Measurements from ENCODE around the gene CES5A.
"Not testable (repeated sequence)": the region's sequence is repeated elsewhere in the genome, so short reads cannot be mapped to it uniquely, and the experiment has no call there.

Gene CES5A

GRCh38 chr16:55832773-55833691, 42.1 kb downstream of the CES5A start, which contains the start of gene CES1:
TSS of gene CES1 (minus strand) at chr16:55833096. CDS start at chr16:55833055, 41 bp downstream.
- DNase-seq: peak; percentile 77

GRCh38 chr16:55832425-55832772, 42.8 kb downstream of the CES5A start:
- peak overlapping the region; percentile 23 for H3K4me3 ChIP-seq (ENCODE audit: low read depth, low read length)
- TF ChIP-seq, protein P1, sequence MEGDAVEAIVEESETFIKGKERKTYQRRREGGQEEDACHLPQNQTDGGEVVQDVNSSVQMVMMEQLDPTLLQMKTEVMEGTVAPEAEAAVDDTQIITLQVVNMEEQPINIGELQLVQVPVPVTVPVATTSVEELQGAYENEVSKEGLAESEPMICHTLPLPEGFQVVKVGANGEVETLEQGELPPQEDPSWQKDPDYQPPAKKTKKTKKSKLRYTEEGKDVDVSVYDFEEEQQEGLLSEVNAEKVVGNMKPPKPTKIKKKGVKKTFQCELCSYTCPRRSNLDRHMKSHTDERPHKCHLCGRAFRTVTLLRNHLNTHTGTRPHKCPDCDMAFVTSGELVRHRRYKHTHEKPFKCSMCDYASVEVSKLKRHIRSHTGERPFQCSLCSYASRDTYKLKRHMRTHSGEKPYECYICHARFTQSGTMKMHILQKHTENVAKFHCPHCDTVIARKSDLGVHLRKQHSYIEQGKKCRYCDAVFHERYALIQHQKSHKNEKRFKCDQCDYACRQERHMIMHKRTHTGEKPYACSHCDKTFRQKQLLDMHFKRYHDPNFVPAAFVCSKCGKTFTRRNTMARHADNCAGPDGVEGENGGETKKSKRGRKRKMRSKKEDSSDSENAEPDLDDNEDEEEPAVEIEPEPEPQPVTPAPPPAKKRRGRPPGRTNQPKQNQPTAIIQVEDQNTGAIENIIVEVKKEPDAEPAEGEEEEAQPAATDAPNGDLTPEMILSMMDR (IDR thresholded peaks at IDR 0.05; ENCODE audit: low read depth, low read length): no peak

More at GRCh38 chr16:55832773-55833691, 42.1 kb downstream of the CES5A start, which contains the start of gene CES1:
- TF ChIP-seq, protein P1 (IDR thresholded peaks at IDR 0.05; ENCODE audit: low read depth, low read length): no peak
- Histone ChIP-seq H3K9me3 (ENCODE audit: severe bottlenecking) (no peaks in the 10 kb centered on the region), H3K27me3 (ENCODE audit: insufficient read depth, low read depth, severe bottlenecking) (no peaks in the 10 kb centered on the region), H3K4me3 (ENCODE audit: low read depth, low read length) (peak within 1 kb of the TSS; percentile 23), H3K27ac (no peak within 1 kb of the TSS), H3K36me3 (no peaks in the 10 kb centered on the region)

GRCh38 chr16:55830658-55831294, 44.4 kb downstream of the CES5A start:
- Histone ChIP-seq H3K27ac (no peak overlapping the region), H3K4me3 (ENCODE audit: low read depth, low read length) (no peak overlapping the region), H3K27me3 (ENCODE audit: insufficient read depth, low read depth, severe bottlenecking) (no peaks in the 10 kb centered on the region), H3K36me3 (no peaks in the 10 kb centered on the region), H3K9me3 (ENCODE audit: severe bottlenecking) (no peaks in the 10 kb centered on the region)
- TF ChIP-seq, protein P1 (IDR thresholded peaks at IDR 0.05; ENCODE audit: low read depth, low read length): no peak
- DNase-seq: no peak

More at GRCh38 chr16:55832425-55832772, 42.8 kb downstream of the CES5A start:
- no peak for DNase-seq
- no peaks in the 10 kb centered on the region for H3K27me3 ChIP-seq (ENCODE audit: insufficient read depth, low read depth, severe bottlenecking)
- no peaks in the 10 kb centered on the region for H3K9me3 ChIP-seq (ENCODE audit: severe bottlenecking)
- H3K36me3 ChIP-seq: no peaks in the 10 kb centered on the region
- H3K27ac ChIP-seq: no peak overlapping the region

DNA sequence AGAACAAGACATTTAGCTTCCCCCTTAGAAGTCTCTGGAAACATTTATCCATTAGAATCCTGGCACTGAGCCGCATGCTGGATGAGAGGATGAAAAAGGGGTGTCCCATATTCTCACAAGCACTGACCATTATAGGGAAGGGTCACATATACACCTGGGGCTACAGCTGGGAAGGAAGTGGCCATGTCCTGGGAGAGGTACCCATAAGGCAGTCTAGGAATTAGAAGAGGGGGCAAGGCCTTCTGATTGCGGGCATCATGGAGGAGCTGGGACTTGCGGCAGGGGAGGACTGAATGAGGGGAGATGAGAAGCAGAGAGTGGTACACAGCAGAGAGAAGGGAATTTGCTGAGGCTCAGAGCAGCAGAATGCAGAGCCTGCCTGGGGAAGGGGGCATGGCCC, 45.9 kb downstream of the CES5A start:
- DNase-seq; H3K36me3 ChIP-seq; H3K27ac ChIP-seq; H3K9me3 ChIP-seq (ENCODE audit: severe bottlenecking); H3K27me3 ChIP-seq (ENCODE audit: insufficient read depth, low read depth, severe bottlenecking); H3K4me3 ChIP-seq (ENCODE audit: low read depth, low read length): not testable (repeated sequence)

DNA sequence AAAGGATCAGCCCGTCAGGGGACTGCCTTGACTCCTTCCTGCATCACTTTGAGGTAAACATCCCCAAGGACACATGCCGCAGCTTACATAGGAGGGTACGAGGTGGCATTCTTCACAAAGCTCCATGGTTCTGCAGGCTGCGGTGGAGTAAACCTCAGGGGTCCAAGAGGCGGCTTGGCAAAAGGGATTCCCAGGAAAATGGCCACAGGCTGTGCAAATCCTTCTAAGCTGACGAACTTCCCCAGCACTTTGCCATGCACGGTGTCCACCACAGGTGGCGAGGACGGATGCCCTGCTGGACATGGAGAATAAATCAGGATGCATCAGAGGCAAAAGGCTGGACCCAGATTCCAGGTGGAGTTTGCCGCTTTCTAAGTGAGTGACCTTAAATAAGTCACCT, 46.5 kb downstream of the CES5A start:
- H3K36me3 ChIP-seq: no peaks in the 10 kb centered on the region
- DNase-seq: no peak
- H3K9me3 ChIP-seq (ENCODE audit: severe bottlenecking): no peaks in the 10 kb centered on the region
- TF ChIP-seq, protein P1 (IDR thresholded peaks at IDR 0.05; ENCODE audit: low read depth, low read length): no peak
- H3K27ac ChIP-seq: no peak overlapping the region
- H3K4me3 ChIP-seq (ENCODE audit: low read depth, low read length): no peak overlapping the region
- H3K27me3 ChIP-seq (ENCODE audit: insufficient read depth, low read depth, severe bottlenecking): no peaks in the 10 kb centered on the region

DNA sequence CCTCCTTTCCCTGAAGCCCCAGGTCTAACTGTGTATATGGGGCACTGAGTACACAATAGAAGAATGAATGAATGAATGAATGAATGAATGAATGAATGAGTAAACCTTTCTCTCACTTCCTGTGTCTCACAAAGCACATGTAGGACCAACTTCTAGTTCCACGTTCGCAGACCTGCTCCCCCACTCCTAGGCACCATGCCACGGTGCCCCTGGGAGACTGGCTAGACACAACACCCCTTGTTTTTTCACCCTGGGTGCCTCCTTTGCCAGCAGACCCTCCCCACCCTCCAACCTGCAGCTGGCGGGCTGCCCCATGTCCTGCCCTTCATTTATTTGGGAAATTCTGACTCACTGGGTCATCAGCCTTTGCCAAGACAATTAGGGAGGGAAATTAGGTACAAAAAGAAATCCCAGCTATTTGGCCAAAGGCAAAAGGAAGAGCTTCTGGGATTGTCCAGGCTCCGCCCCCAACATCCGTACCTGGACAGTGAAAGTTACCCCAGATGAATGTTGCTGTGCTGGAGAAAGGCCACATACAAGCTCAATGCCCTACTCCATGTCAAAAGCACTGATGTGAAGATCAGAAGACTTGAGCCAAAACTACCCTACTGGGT, 50.0 kb downstream of the CES5A start:
- Histone ChIP-seq H3K27me3 (ENCODE audit: insufficient read depth, low read depth, severe bottlenecking) (no peaks in the 10 kb centered on the region), H3K4me3 (ENCODE audit: low read depth, low read length) (no peak overlapping the region), H3K36me3 (no peaks in the 10 kb centered on the region), H3K9me3 (ENCODE audit: severe bottlenecking) (no peaks in the 10 kb centered on the region), H3K27ac (no peak overlapping the region)
- TF ChIP-seq, protein P1 (IDR thresholded peaks at IDR 0.05; ENCODE audit: low read depth, low read length): no peak
- no peak for DNase-seq

All from WERI-Rb-1 (cell line).